Measurements from ENCODE around the gene CCN5. TPM values are rescaled to one million over a fixed set of nuclear protein-coding genes. Genes with fewer than 3 reads are reported as not detected.
A peak's percentile ranks its signal among the peaks of the same experiment; 100 is the strongest.

The CCN5 gene
- total and polyA plus RNA-seq, 8 donors, result 0.14 to 6.4 (median 1.6) TPM

DNA sequence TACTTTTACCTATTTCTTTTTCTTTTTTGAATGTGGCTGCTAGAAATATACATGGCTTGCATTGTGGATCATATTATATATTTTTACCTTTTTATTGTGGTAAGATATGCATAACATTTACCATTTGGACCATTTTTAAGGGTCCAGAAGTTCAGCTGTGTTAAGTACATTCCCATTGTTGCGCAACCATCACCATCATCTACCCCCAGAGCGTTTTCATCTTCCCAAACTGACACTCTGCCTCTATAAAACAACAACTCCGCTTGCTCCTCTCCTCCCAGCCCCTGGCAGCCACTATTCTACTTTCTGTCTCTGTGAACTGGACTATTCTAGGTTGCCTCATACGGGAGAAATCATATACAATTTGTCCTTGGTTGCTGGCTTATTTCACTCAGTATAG is 28.2 kb upstream of the CCN5 start:
- TF ChIP-seq, protein P1, sequence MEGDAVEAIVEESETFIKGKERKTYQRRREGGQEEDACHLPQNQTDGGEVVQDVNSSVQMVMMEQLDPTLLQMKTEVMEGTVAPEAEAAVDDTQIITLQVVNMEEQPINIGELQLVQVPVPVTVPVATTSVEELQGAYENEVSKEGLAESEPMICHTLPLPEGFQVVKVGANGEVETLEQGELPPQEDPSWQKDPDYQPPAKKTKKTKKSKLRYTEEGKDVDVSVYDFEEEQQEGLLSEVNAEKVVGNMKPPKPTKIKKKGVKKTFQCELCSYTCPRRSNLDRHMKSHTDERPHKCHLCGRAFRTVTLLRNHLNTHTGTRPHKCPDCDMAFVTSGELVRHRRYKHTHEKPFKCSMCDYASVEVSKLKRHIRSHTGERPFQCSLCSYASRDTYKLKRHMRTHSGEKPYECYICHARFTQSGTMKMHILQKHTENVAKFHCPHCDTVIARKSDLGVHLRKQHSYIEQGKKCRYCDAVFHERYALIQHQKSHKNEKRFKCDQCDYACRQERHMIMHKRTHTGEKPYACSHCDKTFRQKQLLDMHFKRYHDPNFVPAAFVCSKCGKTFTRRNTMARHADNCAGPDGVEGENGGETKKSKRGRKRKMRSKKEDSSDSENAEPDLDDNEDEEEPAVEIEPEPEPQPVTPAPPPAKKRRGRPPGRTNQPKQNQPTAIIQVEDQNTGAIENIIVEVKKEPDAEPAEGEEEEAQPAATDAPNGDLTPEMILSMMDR (IDR thresholded peaks at IDR 0.05), result no peak
- Histone ChIP-seq H3K27me3 (no peaks in the 10 kb centered on the region), H3K27ac (no peak overlapping the region), H3K9me3 (no peaks in the 10 kb centered on the region), H3K36me3 (no peaks in the 10 kb centered on the region), H3K4me3 (no peak overlapping the region), H3K4me1 (no peaks in the 10 kb centered on the region)
- ATAC-seq (no peak), FAIRE-seq (no peak), DNase-seq (no peak)
- WGBS, 2 donors, result 73 to 86% methylated on average over 4 of the region's 4 CpGs
- intact Hi-C loops (cut with DNase I), result loop anchor here in 2 of 3 donors (5.0 to 10.0 kb wide), 4 partner anchors 40 to 180 kb away; no protein-coding TSS in a partner anchor

DNA sequence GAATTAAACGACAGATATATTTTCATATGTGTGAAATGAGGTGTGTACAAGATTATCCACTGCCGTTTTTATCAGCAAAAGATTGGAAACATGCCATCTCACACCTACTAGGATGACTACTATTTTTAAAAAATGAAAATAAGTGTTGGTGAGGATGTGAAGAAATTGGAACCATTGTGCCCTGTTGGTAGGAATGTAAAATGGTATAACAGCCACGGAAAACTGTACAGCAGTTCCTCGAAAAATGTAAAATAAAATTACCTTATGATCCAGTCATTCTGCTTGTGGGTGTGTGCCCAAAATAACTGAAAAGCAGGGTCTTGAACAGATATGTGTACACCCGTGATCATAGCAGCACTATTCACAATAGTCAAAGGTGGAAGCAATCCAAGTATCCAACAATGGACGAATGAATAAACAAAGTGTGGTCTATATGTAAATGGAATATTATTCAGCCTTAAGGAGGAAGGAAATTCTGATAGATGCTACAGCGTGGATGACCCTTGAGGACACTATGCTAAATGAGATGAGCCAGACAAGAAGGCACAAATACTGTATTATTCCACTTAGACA is 27.0 kb upstream of the CCN5 start:
- intact Hi-C loops (cut with DNase I), result loop anchor here in 2 of 3 donors (5.0 to 10.0 kb wide), 4 partner anchors 39 to 179 kb away; no protein-coding TSS in a partner anchor
- TF ChIP-seq, protein P1 (IDR thresholded peaks at IDR 0.05), result no peak
- H3K27ac ChIP-seq, result no peak overlapping the region
- ATAC-seq, result no peak
- H3K27me3 ChIP-seq, result no peaks in the 10 kb centered on the region
- H3K4me1 ChIP-seq, result peaks cover 0 to 3% (median 0%) of the 10 kb centered on the region in 3 donors
- H3K9me3 ChIP-seq, result no peaks in the 10 kb centered on the region
- DNase-seq, result no peak
- no peak overlapping the region for H3K4me3 ChIP-seq
- FAIRE-seq, result no peak
- WGBS, 2 donors, result 33 to 42% methylated on average over 7 of the region's 7 CpGs
- no peaks in the 10 kb centered on the region for H3K36me3 ChIP-seq

- Histone ChIP-seq H3K4me3 (no peak overlapping the region), H3K4me1 (peaks cover 0 to 3% (median 0%) of the 10 kb centered on the region in 3 donors), H3K36me3 (no peaks in the 10 kb centered on the region), H3K27me3 (no peaks in the 10 kb centered on the region), H3K27ac (no peak overlapping the region), H3K9me3 (no peaks in the 10 kb centered on the region)
- no peak for FAIRE-seq
- DNase-seq, result no peak
- no peak for ATAC-seq
- 52 to 77% methylated on average over 3 of the region's 3 CpGs for WGBS, 2 donors
- TF ChIP-seq, protein P1 (IDR thresholded peaks at IDR 0.05), result no peak
- intact Hi-C loops (cut with DNase I), result loop anchor here in 2 of 3 donors (5.0 to 10.0 kb wide), 4 partner anchors 37 to 177 kb away; no protein-coding TSS in a partner anchor
These were observed 25.4 kb upstream of the CCN5 start for GRCh38 chr20:44689809-44690208.

DNA sequence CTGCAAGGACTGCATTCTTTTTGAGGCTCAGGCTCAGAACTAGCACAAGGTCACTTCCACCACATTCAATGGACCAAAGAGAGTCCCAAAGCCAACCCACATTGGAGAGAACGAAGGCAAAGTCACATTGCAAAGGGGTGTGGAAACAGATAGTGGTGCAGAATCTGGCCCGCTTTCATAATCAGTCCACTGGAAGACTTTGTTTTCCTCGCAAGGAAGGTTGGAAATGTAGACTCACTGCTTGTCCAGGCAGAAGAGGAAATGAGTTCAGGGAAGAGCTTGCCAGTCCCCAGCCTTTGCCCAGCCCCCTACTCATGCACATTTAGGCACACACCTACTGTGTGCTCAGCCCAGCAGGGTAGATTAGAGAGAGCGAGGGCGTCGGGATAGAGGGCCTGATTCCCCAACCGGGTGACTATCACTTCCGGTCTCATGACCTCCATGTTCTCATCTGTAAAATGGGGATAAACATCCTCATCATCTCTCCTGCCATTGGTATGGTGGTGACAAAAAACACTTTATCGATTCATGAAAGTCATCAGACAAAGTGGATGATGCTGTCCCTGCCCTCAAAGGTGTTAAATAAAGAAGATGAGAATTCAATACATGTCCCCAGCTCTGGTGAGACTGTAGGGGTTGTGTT is 24.3 kb upstream of the CCN5 start:
- intact Hi-C loops (cut with DNase I), result no loop called here
- Histone ChIP-seq H3K9me3 (no peaks in the 10 kb centered on the region), H3K4me3 (no peak overlapping the region), H3K27me3 (no peaks in the 10 kb centered on the region), H3K36me3 (no peaks in the 10 kb centered on the region), H3K27ac (no peak overlapping the region), H3K4me1 (peaks cover 0 to 3% (median 0%) of the 10 kb centered on the region in 3 donors)
- WGBS, 2 donors, result 73 to 77% methylated on average over 9 of the region's 9 CpGs
- no peak for DNase-seq
- peak in 1 of 4 donors; percentile 29 for ATAC-seq
- TF ChIP-seq, protein P1 (IDR thresholded peaks at IDR 0.05), result no peak
- no peak for FAIRE-seq
